ENCODE measurements around the gene PID1. TPM values are rescaled to one million over a fixed set of nuclear protein-coding genes. Genes with fewer than 3 reads are reported as not detected.

The PID1 gene
- total RNA-seq, 1 donor from 2014 or later, result 10.7 TPM

- no peaks in the 10 kb centered on the region for H3K27me3 Mint-ChIP-seq (ENCODE audit: low read depth, unreplicated experiment)
- Histone ChIP-seq H3K4me1 (ENCODE audit: insufficient read depth, low read length) (no peaks in the 10 kb centered on the region), H3K27me3 (ENCODE audit: insufficient read depth, low read length) (no peaks in the 10 kb centered on the region), H3K4me2 (ENCODE audit: low read length) (no peak overlapping the region), H3K27ac (ENCODE audit: low read depth, low read length) (no peak overlapping the region), H3K36me3 (ENCODE audit: insufficient read depth, low read length) (no peaks in the 10 kb centered on the region), H3K4me3 (ENCODE audit: insufficient read depth, low read depth, low read length) (no peak overlapping the region), H2AFZ (ENCODE audit: low read depth, low read length) (no peak overlapping the region), H3K9ac (ENCODE audit: low read length) (no peak overlapping the region), H4K20me1 (ENCODE audit: insufficient read depth, low read length) (no peaks in the 10 kb centered on the region), H3K79me2 (ENCODE audit: insufficient read depth, low read length) (no peaks in the 10 kb centered on the region), H3K9me3 (ENCODE audit: insufficient read depth, low read depth, low read length) (no peaks in the 10 kb centered on the region)
- peaks cover 17% of the 10 kb centered on the region for H3K4me1 Mint-ChIP-seq (ENCODE audit: low read depth, unreplicated experiment)
- FAIRE-seq, result no peak
- TF ChIP-seq EZH2 (IDR thresholded peaks at IDR 0.05; ENCODE audit: insufficient read depth, low read length), result no peak
- H3K27ac Mint-ChIP-seq (ENCODE audit: unreplicated experiment), result no peak overlapping the region
- no peaks in the 10 kb centered on the region for H3K9me3 Mint-ChIP-seq (ENCODE audit: unreplicated experiment)
- no peak overlapping the region for H3K4me3 Mint-ChIP-seq (ENCODE audit: unreplicated experiment)
- peak; percentile 15 for DNase-seq (ENCODE audit: low read depth)
- peaks cover 2% of the 10 kb centered on the region for H3K36me3 Mint-ChIP-seq (ENCODE audit: low read depth, unreplicated experiment)
Observed at GRCh38 chr2:229087843-229088516, 183.1 kb downstream of the PID1 start.

DNA sequence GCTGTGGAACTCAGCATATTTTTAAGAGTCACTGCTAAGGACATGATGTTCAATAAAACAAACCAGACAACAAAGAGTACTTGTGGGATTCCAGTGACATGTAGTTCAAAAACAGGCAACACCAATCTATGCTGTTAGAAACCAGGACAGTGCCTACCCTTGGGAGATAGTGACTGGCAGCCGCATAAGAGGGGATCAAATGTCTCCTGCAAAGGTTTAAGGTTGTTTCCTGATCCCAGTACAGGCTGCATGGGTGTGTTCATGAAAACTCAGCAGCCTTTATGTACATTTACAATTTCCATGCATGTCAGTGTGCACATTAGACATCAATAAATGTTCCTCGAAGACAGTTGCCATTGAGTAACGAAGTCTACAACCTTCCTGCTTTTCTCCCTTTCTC is 183.8 kb downstream of the PID1 start:
- H3K27ac Mint-ChIP-seq (ENCODE audit: unreplicated experiment), result no peak overlapping the region
- Histone ChIP-seq H3K9ac (ENCODE audit: low read length) (no peak overlapping the region), H3K79me2 (ENCODE audit: insufficient read depth, low read length) (no peaks in the 10 kb centered on the region), H3K9me3 (ENCODE audit: insufficient read depth, low read depth, low read length) (no peaks in the 10 kb centered on the region), H2AFZ (ENCODE audit: low read depth, low read length) (no peak overlapping the region), H3K4me2 (ENCODE audit: low read length) (no peak overlapping the region), H3K27ac (ENCODE audit: low read depth, low read length) (no peak overlapping the region), H3K4me3 (ENCODE audit: insufficient read depth, low read depth, low read length) (no peak overlapping the region), H3K36me3 (ENCODE audit: insufficient read depth, low read length) (no peaks in the 10 kb centered on the region), H4K20me1 (ENCODE audit: insufficient read depth, low read length) (no peaks in the 10 kb centered on the region), H3K27me3 (ENCODE audit: insufficient read depth, low read length) (no peaks in the 10 kb centered on the region), H3K4me1 (ENCODE audit: insufficient read depth, low read length) (no peaks in the 10 kb centered on the region)
- H3K27me3 Mint-ChIP-seq (ENCODE audit: low read depth, unreplicated experiment), result no peaks in the 10 kb centered on the region
- peaks cover 17% of the 10 kb centered on the region for H3K4me1 Mint-ChIP-seq (ENCODE audit: low read depth, unreplicated experiment)
- peaks cover 5% of the 10 kb centered on the region for H3K36me3 Mint-ChIP-seq (ENCODE audit: low read depth, unreplicated experiment)
- no peak for FAIRE-seq
- H3K4me3 Mint-ChIP-seq (ENCODE audit: unreplicated experiment), result no peak overlapping the region
- peaks cover 3% of the 10 kb centered on the region for H3K9me3 Mint-ChIP-seq (ENCODE audit: unreplicated experiment)
- TF ChIP-seq CTCF (IDR thresholded peaks at IDR 0.05; ENCODE audit: insufficient read depth, low read depth, low read length) (no peak), EZH2 (IDR thresholded peaks at IDR 0.05; ENCODE audit: insufficient read depth, low read length) (no peak)
- no peak for DNase-seq (ENCODE audit: low read depth)

GRCh38 chr2:229085439-229085838 is 185.6 kb downstream of the PID1 start:
- TF ChIP-seq CTCF (IDR thresholded peaks at IDR 0.05; ENCODE audit: insufficient read depth, low read depth, low read length), result no peak
- no peak for TF ChIP-seq EZH2 (IDR thresholded peaks at IDR 0.05; ENCODE audit: insufficient read depth, low read length)
- no peak overlapping the region for H3K4me2 ChIP-seq (ENCODE audit: low read length)
- no peaks in the 10 kb centered on the region for H3K4me1 ChIP-seq (ENCODE audit: insufficient read depth, low read length)
- H4K20me1 ChIP-seq (ENCODE audit: insufficient read depth, low read length), result no peaks in the 10 kb centered on the region
- peaks cover 5% of the 10 kb centered on the region for H3K36me3 Mint-ChIP-seq (ENCODE audit: low read depth, unreplicated experiment)
- no peaks in the 10 kb centered on the region for H3K36me3 ChIP-seq (ENCODE audit: insufficient read depth, low read length)
- H3K27ac Mint-ChIP-seq (ENCODE audit: unreplicated experiment), result no peak overlapping the region
- H3K27me3 ChIP-seq (ENCODE audit: insufficient read depth, low read length), result no peaks in the 10 kb centered on the region
- no peaks in the 10 kb centered on the region for H3K27me3 Mint-ChIP-seq (ENCODE audit: low read depth, unreplicated experiment)
- H3K4me3 ChIP-seq (ENCODE audit: insufficient read depth, low read depth, low read length), result no peak overlapping the region
- peaks cover 4% of the 10 kb centered on the region for H3K9me3 Mint-ChIP-seq (ENCODE audit: unreplicated experiment)
- H2AFZ ChIP-seq (ENCODE audit: low read depth, low read length), result no peak overlapping the region
- no peak overlapping the region for H3K4me3 Mint-ChIP-seq (ENCODE audit: unreplicated experiment)
- no peaks in the 10 kb centered on the region for H3K79me2 ChIP-seq (ENCODE audit: insufficient read depth, low read length)
- H3K27ac ChIP-seq (ENCODE audit: low read depth, low read length), result no peak overlapping the region
- H3K9me3 ChIP-seq (ENCODE audit: insufficient read depth, low read depth, low read length), result no peaks in the 10 kb centered on the region
- no peak overlapping the region for H3K9ac ChIP-seq (ENCODE audit: low read length)
- FAIRE-seq, result no peak
- no peak for DNase-seq (ENCODE audit: low read depth)
- peaks cover 17% of the 10 kb centered on the region for H3K4me1 Mint-ChIP-seq (ENCODE audit: low read depth, unreplicated experiment)
